Iris pigment epithelial cell (primary cell): ENCODE results near the gene RIPK3.
"Not testable (repeated sequence)": the region's sequence is repeated elsewhere in the genome, so short reads cannot be mapped to it uniquely, and the experiment has no call there.

ENCODE experiments used
- DNase-seq: peaks from one replicate; pipeline ENCODE4 v3.0.0-alpha.2; 2011; ENCODE audit warnings: low read depth

The RIPK3 gene

GRCh38 chr14:24339284-24340151 lies at the start of gene RIPK3:
Gene RIPK3 (minus strand): TSS chr14:24339991. CDS start chr14:24339826, 165 bp downstream.
- DNase-seq: no peak

- DNase-seq: peak; percentile 75
Observed at GRCh38 chr14:24389226-24389848, 49.5 kb upstream of the RIPK3 start.

GRCh38 chr14:24388474-24389179 lies 48.8 kb upstream of the RIPK3 start:
- DNase-seq: no peak

- DNase-seq: not testable (repeated sequence)
Observed at GRCh38 chr14:24387579-24387978, 47.8 kb upstream of the RIPK3 start.

DNA sequence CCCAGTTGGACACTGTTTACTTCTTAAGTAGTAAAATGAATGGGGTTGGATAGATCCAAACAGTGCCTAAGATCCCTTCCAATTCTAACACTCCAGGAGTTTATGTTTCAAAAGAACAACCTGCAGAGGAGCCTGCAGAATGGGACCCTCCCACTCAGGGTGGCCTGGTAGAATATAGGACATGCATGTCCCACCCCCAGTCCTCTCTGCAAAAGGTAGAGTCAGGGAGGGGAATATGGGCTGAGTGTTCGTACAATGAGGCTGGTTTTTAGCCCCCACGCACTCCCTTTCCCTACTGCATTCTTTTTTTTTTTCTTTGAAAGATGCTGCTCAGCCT lies 47.2 kb upstream of the RIPK3 start:
- no peak for DNase-seq

DNA sequence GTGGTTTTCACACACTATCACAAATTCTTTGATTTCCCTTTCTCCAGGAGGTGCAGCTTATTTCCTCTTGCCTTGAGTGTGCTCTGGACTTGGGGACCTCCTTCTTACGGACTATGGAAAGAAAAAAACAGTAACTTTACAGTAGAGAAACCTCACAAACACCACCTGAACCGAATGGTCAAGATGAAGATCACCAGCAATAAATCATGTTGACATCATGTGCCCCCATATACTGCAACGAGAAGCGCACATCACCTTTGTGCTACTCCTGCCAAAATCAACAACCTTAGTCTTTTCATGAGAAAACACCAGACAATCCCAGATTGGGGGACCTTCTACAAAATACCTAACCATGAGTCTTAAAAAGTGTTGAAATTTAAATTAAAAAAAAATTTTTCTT lies 45.7 kb upstream of the RIPK3 start:
- no peak for DNase-seq

DNA sequence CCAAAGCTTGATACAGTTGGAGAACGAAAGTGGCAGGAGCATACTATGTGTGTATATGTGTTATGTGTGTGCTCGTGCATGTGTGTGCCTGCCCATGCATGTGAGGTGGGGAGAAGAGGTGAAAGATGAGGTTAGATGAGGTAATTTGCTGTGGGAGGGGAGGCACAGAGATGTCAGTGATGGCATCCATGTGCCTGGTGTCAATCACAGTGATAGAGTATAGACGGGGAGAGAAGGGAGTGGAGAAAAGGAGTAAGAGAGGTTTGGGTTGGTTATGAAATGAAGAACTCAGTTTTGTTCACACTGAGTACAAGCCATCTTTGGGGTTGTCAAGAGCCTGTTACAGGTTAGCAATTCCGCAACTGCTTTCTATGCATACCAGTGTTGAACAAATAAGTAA lies 44.4 kb upstream of the RIPK3 start:
- DNase-seq: no peak

DNA sequence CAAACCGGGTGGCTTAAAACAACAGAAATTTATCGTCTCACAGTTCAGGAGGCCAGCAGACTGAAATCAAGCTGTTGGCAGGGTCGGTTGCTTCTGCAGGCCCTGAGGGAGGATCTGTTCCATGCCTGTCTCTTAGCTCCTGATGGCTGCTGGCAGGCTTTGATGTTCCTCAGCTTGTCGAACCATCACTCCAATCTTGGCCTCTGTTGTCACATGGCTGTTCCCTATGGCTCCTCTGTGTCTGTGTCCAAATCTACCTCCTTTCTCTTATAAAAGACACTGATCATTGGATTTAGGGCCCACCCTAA lies 42.2 kb upstream of the RIPK3 start:
- no peak for DNase-seq

- DNase-seq: no peak
Observed at GRCh38 chr14:24381363-24382063, 41.7 kb upstream of the RIPK3 start.

DNA sequence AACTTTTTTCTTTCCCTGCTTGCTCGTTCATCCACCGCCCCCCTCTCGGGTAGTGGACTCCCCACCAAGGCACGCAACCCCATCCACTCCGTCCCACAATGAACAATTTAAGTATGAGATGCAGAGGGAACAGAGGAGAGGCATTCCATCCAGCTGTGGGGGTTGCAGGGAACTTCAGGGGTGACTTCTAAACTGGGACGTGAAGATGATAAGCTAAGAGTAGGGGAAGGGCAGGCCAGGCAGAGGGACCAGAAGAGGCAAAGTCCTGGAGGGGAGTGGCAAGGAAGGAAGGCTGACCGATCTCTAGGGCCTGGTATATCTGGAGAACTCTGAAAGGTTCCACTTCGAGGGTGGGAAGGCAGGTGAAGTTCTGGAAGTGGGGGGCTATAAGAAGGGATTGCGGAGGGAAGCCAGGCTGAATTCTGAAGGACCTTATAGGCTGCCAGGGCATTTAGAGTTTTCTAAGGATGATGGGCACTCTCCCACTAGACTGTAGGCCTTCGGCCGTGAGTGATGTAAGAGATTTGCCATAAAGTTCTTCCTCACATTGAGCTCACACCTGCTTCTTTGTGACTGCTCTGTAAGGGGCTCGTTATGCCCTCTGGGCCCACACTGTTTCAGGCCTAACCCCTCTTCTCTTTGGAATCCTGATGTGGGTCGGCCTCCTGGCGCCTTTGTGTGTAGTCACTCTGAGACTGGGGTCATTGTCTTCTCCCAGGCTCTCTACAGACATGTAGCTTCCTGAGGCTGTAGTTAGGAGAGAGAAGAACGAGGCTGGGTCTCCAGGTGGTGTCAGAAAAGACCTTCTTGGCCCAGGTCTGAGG lies 40.3 kb upstream of the RIPK3 start:
- DNase-seq: no peak

- DNase-seq: no peak
Observed at GRCh38 chr14:24378981-24379906, 39.5 kb upstream of the RIPK3 start.

GRCh38 chr14:24378327-24378726 lies 38.5 kb upstream of the RIPK3 start:
- DNase-seq: no peak

DNA sequence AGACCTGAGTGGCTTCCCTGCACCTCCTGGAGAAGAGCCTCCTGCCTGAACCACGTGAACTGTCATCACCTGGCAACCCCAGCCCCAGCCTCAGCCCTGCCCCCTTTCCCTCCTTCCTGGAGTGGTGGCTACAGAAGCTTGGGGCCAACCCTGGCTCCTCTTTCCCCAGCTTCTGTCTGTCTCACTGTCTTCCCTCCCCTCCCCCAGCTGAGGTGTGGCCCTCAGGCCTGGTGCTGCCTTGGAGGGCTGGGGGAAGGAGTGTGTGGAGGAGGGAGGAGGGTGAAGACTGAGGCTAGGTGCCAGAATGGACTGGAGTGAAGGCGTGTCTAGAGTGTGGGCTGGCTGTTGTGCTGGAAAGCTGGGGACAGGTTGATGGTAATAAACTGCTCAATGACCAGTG lies 37.9 kb upstream of the RIPK3 start:
- no peak for DNase-seq

DNA sequence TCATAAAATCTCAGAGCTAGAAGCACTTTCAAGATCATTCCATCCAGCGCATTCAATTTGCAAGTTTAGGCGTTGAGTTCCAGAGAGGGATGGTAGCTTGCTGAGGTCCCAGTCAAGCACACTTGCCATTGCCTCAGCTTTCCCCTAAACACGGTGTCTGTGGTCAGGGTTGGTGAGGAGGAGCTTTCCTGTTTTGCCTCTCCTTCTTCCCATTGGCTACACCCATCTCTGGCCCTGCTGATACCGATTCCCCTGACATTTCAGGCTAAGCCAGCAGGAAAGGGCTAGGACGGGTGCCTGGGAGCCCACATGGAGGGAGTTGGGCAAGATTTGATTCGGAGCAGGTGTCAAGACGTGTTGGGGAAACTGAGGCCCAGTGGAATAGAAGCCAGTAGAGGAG lies 37.3 kb upstream of the RIPK3 start:
- no peak for DNase-seq

DNA sequence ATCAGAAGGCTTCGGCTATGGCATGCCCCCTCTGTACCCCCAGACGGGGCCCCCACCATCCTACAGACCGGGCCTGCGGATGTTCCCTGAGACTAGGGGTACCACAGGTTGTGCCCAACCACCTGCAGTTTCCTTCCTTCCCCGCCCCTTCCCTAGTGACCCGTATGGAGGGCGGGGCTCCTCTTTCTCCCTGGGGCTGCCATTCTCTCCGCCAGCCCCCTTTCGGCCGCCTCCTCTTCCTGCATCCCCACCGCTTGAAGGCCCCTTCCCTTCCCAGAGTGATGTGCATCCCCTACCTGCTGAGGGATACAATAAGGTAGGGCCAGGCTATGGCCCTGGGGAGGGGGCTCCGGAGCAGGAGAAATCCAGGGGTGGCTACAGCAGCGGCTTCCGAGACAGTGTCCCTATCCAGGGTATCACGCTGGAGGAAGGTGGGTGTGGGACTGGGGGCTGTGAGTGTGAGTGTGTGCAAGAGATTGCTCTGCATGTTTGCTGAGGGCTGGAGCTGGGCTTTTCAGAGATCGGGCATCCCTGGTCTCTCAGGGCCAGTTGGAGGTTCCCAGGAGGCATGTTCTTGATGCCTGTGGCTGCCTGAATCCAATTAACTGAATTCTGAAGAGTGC lies 36.8 kb upstream of the RIPK3 start:
- DNase-seq: no peak

GRCh38 chr14:24372701-24373416 lies 33.1 kb upstream of the RIPK3 start:
- DNase-seq: peak; percentile 16

DNA sequence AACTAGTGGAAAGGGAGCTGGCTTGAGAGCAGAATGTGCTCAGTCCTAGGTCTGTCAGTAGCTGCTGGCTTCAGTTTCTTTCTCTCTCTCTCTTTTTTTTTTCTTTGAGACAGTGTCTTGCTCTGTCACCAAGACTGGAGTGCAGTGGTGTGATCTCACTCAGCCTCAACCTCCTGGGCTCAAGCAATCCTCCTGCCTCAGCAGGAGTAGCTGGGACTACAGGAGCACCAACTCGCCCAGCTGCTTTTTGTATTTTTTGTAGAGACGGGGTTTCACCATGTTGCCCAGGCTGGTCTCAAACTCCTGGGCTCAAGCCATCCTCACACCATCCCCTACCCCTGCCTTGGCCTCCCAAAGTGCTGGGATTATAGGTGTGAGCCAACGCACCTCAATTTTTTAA lies 31.8 kb upstream of the RIPK3 start:
- not testable (repeated sequence) for DNase-seq

GRCh38 chr14:24370748-24371147 lies 31.0 kb upstream of the RIPK3 start:
- DNase-seq: no peak

DNA sequence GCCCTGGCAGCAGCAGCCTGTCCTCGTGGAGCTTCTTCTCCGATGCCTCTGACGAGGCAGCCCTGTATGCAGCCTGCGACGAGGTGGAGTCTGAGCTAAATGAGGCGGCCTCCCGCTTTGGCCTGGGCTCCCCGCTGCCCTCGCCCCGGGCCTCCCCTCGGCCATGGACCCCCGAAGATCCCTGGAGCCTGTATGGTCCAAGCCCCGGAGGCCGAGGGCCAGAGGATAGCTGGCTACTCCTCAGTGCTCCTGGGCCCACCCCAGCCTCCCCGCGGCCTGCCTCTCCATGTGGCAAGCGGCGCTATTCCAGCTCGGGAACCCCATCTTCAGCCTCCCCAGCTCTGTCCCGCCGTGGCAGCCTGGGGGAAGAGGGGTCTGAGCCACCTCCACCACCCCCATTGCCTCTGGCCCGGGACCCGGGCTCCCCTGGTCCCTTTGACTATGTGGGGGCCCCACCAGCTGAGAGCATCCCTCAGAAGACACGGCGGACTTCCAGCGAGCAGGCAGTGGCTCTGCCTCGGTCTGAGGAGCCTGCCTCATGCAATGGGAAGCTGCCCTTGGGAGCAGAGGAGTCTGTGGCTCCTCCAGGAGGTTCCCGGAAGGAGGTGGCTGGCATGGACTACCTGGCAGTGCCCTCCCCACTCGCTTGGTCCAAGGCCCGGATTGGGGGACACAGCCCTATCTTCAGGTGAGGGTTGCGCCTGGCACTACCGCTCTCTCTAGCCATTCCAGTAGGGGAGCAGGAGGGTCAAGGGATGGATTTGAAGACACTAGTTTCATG lies 30.3 kb upstream of the RIPK3 start:
- no peak for DNase-seq
